ENCODE data around the gene CHRNB4.

CHRNB4 gene

DNA sequence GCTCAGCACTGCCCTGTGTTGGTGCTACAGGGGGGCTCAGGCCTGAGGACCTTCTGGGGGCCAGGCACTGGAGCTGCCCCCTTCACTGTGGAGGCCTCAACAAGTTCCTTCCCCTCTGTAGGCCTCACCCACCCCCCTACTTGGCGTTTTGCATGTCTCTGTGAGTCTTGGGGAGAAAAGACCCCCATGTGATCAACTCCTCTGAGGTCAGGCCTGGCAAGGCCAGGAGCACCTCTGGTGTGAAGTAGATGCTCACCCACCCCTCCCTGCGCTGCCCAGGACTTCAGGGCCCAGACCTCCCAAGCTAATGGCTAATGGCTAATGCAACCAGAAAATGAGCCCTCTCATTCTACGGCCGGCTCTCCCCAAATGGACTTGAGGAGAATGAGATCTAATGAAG lies 34.2 kb upstream of the CHRNB4 start:
- no peaks in the 10 kb centered on the region for H3K4me1 Mint-ChIP-seq
- no peaks in the 10 kb centered on the region for H3K9me3 Mint-ChIP-seq
- DNase-seq: no peak
- H3K27ac Mint-ChIP-seq: no peak overlapping the region
- H3K4me3 Mint-ChIP-seq: no peak overlapping the region
- no peaks in the 10 kb centered on the region for H3K27me3 Mint-ChIP-seq
- ATAC-seq: no peak

- ATAC-seq (no peak), DNase-seq (no peak)
- Mint-ChIP-seq H3K4me1 (no peaks in the 10 kb centered on the region), H3K9me3 (no peaks in the 10 kb centered on the region), H3K4me3 (no peak overlapping the region), H3K27ac (peak overlapping the region in 1 of 2 donors; percentile 10), H3K27me3 (no peaks in the 10 kb centered on the region)
These were observed 33.0 kb upstream of the CHRNB4 start for GRCh38 chr15:78673917-78674444.

GRCh38 chr15:78673476-78673875 lies 32.5 kb upstream of the CHRNB4 start:
- no peaks in the 10 kb centered on the region for H3K9me3 Mint-ChIP-seq
- H3K27ac Mint-ChIP-seq: no peak overlapping the region
- H3K4me3 Mint-ChIP-seq: no peak overlapping the region
- no peaks in the 10 kb centered on the region for H3K27me3 Mint-ChIP-seq
- DNase-seq: no peak
- ATAC-seq: no peak
- no peaks in the 10 kb centered on the region for H3K4me1 Mint-ChIP-seq

GRCh38 chr15:78672285-78673014 lies 31.4 kb upstream of the CHRNB4 start:
- Mint-ChIP-seq H3K9me3 (no peaks in the 10 kb centered on the region), H3K27me3 (peaks cover 6% of the 10 kb centered on the region), H3K4me1 (no peaks in the 10 kb centered on the region), H3K27ac (peak overlapping the region in 1 of 2 donors; percentile 53), H3K4me3 (no peak overlapping the region)
- ATAC-seq (no peak), DNase-seq (no peak)

DNA sequence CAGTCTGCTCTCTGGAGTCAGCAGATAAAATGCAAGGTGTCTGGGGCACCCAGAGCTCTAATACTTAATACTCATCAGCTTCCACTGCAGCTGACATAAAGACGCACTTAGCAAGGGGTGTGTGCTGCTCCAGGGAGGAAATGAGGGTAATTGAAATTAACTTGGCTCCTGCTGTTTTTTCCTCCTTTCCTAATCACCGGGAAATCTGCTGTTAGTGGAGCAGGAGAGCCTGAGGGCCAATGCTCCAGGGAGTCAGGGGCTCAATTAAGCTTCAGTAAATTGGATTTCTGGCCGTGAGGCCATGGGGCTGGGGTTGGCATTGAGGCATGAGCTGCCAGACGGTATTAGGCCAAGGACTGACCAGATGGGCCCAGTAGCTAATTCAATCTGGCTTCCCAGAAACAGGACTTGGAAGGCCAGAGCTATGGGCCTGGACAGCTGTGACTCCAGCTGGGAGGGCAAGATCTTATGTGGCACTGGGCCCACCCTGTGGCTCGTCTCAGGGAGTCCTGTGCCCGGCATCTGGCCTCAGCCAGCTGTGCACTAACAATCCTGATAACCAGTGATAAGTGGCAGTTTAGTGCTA lies 30.7 kb upstream of the CHRNB4 start:
- peaks cover 6% of the 10 kb centered on the region for H3K27me3 Mint-ChIP-seq
- no peak for ATAC-seq
- no peaks in the 10 kb centered on the region for H3K4me1 Mint-ChIP-seq

DNA sequence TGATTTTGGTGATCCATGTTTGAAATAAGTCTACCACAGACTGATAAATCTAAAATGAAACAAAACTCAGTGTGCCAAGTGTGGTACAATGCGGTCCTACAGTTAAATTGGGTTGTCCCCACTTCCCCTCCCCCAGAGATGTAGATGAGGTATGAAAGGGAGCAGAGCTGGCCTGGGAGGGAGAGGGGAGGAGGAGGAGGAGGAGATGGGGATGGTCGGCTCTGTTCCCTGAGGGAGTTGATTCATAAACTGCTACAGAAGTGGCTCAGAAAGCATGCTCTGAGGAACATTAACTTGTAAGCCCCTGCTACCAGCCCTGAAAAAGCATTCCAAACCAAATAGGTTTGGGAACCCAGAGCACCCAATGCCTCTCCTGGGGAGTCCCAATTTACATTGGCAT lies 28.0 kb upstream of the CHRNB4 start:
- no peaks in the 10 kb centered on the region for H3K9me3 Mint-ChIP-seq
- ATAC-seq (no peak), DNase-seq (no peak)
- no peak overlapping the region for H3K4me3 Mint-ChIP-seq
- no peak overlapping the region for H3K27ac Mint-ChIP-seq
- H3K27me3 Mint-ChIP-seq: peaks cover 6% of the 10 kb centered on the region
- H3K4me1 Mint-ChIP-seq: peaks cover 10% of the 10 kb centered on the region

More for the DNA sequence above, 30.7 kb upstream of the CHRNB4 start:
- no peak overlapping the region for H3K4me3 Mint-ChIP-seq
- no peak for DNase-seq
- H3K27ac Mint-ChIP-seq: no peak overlapping the region
- no peaks in the 10 kb centered on the region for H3K9me3 Mint-ChIP-seq

- DNase-seq (no peak), ATAC-seq (no peak)
- H3K27ac Mint-ChIP-seq: peak overlapping the region in 1 of 2 donors; percentile 55
- H3K27me3 Mint-ChIP-seq: peaks cover 6% of the 10 kb centered on the region
- H3K4me3 Mint-ChIP-seq: no peak overlapping the region
- no peaks in the 10 kb centered on the region for H3K9me3 Mint-ChIP-seq
- peaks cover 10% of the 10 kb centered on the region for H3K4me1 Mint-ChIP-seq
These were observed 26.7 kb upstream of the CHRNB4 start for GRCh38 chr15:78667578-78668236.

- Mint-ChIP-seq H3K4me3 (no peak overlapping the region), H3K27me3 (peaks cover 6% of the 10 kb centered on the region), H3K4me1 (peaks cover 10% of the 10 kb centered on the region), H3K27ac (no peak overlapping the region), H3K9me3 (no peaks in the 10 kb centered on the region)
- no peak for DNase-seq
- no peak for ATAC-seq
These were observed 25.0 kb upstream of the CHRNB4 start for GRCh38 chr15:78666010-78666409.

DNA sequence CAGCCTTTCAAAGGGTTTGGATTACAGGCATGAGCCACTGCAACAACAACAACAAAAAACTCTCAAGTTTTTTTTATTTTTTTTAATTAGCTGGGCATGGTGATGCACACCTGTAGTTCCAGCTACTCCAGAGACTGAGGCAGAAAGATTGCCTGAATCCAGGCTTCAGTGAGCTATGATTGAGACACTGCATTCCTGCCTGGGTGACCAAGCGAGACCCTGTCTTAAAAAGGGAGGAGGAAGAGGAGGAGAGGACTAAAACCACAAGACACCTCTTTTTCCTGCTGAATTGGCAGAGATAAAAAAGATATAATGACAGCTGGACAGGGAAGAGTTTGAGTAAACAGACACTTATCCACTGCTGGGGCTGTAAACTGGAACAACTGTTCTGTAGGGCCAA lies 22.7 kb upstream of the CHRNB4 start:
- Mint-ChIP-seq H3K27ac (no peak overlapping the region), H3K4me3 (no peak overlapping the region), H3K9me3 (no peaks in the 10 kb centered on the region), H3K27me3 (peaks cover 6% of the 10 kb centered on the region), H3K4me1 (peaks cover 10% of the 10 kb centered on the region)
- DNase-seq (no peak), ATAC-seq (no peak)

DNA sequence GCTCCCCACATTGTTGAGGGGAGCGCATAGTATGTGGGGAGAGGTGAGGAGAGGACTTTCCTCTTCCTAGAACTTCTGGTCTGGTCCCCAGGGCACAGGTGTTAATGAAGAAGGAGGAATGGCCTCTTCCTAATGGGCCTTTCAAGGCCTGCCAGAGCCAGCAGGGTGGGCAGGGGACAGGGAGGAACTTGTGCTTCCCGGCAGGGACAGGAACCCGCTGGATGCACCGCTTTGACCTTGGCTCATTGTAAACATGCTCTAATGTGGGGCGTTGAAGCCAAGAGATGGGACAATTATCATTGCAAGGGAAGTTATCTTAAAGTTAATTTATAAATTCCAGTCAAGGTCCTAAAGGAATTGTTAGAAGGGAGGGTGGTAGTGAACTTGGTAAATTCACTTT lies 21.0 kb upstream of the CHRNB4 start:
- Mint-ChIP-seq H3K4me1 (peaks cover 10% of the 10 kb centered on the region), H3K4me3 (no peak overlapping the region), H3K27me3 (no peaks in the 10 kb centered on the region), H3K27ac (no peak overlapping the region), H3K9me3 (no peaks in the 10 kb centered on the region)
- ATAC-seq (no peak), DNase-seq (no peak)

DNA sequence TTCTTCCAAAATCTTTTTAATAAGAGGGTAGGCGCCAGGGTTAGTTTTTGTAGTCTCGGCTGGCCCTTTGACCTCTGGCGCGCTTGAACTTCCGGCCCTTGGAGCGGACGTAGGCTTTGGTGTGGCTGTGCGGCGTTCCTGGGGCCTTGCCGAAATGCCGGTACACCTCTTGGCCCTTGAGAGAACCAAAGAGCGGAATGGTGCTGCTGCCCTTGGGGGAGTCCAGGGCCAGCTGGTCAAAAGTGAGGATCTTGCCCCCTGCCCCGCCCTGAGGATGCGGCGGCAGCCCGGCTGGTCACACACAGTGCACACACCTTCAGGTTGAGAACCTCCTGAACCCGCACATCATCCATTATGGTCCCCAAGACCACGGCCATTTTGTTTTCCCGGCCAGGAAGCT lies 20.0 kb upstream of the CHRNB4 start:
- Mint-ChIP-seq H3K27ac (no peak overlapping the region), H3K4me3 (no peak overlapping the region), H3K9me3 (no peaks in the 10 kb centered on the region), H3K4me1 (peaks cover 6% of the 10 kb centered on the region), H3K27me3 (no peaks in the 10 kb centered on the region)
- ATAC-seq: no peak
- DNase-seq: no peak

DNA sequence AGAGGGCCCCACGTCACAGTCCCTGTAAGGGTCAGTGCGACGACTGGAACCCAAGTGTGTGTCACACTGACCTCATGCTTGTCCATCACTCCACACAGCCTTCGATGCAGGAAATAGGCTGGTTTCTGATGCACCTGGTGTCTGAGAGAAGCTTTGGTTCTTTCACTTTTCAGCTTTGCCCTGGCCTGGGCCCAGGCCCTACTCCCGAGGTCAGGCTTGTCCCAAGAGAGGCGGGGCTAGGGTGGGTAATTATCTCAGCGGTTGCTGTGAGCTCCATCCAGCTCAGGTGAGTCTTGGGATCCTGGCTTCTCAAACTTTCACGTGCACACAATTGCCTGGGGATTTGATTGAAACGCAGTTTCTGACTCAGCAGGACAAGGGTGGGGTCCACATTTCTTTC lies 19.6 kb upstream of the CHRNB4 start:
- DNase-seq (no peak), ATAC-seq (no peak)
- Mint-ChIP-seq H3K9me3 (no peaks in the 10 kb centered on the region), H3K4me3 (no peak overlapping the region), H3K27me3 (no peaks in the 10 kb centered on the region), H3K4me1 (peaks cover 2% of the 10 kb centered on the region), H3K27ac (no peak overlapping the region)

DNA sequence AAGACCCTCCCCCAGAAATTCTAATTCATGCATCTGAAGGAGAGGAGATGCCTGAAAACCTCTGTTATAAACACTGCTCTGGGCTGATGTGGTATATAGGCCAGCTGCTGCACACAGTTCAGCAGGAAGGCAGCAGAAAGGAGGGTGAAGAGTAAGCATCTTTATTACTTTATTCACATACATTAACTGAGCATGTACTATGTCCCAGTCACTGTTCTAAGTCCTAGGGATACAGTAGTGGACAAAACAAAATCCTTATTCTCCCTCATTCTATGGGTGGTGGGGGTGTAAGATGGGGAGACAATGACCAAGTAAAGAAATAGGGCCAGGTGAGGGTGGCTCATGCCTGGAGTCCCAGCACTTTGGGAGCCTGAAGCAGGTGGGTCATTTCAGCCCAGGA lies 17.8 kb upstream of the CHRNB4 start:
- Mint-ChIP-seq H3K4me3 (no peak overlapping the region), H3K27me3 (no peaks in the 10 kb centered on the region), H3K27ac (peak overlapping the region in 1 of 2 donors; percentile 59), H3K9me3 (no peaks in the 10 kb centered on the region), H3K4me1 (no peaks in the 10 kb centered on the region)
- DNase-seq (no peak), ATAC-seq (no peak)

GRCh38 chr15:78654272-78654671 lies 13.3 kb upstream of the CHRNB4 start:
- ATAC-seq (no peak), DNase-seq (no peak)
- H3K4me1 Mint-ChIP-seq: no peaks in the 10 kb centered on the region
- no peaks in the 10 kb centered on the region for H3K27me3 Mint-ChIP-seq
- no peak overlapping the region for H3K27ac Mint-ChIP-seq
- no peak overlapping the region for H3K4me3 Mint-ChIP-seq
- H3K9me3 Mint-ChIP-seq: no peaks in the 10 kb centered on the region

- Mint-ChIP-seq H3K4me3 (no peak overlapping the region), H3K4me1 (no peaks in the 10 kb centered on the region), H3K27me3 (no peaks in the 10 kb centered on the region), H3K9me3 (no peaks in the 10 kb centered on the region), H3K27ac (no peak overlapping the region)
- ATAC-seq: no peak
- DNase-seq: no peak
These were observed 11.1 kb upstream of the CHRNB4 start for GRCh38 chr15:78651930-78652615.

- no peaks in the 10 kb centered on the region for H3K4me1 Mint-ChIP-seq
- no peak overlapping the region for H3K4me3 Mint-ChIP-seq
- no peaks in the 10 kb centered on the region for H3K27me3 Mint-ChIP-seq
- ATAC-seq: no peak
- no peak for DNase-seq
- peak overlapping the region in 1 of 2 donors; percentile 82 for H3K27ac Mint-ChIP-seq
- H3K9me3 Mint-ChIP-seq: no peaks in the 10 kb centered on the region
These were observed 10.0 kb upstream of the CHRNB4 start for GRCh38 chr15:78651007-78651406.
